Astrocyte (in vitro differentiated cells and primary cell): Measurements from ENCODE around the gene NPIPA2.
"Not testable (repeated sequence)": the region's sequence is repeated elsewhere in the genome, so short reads cannot be mapped to it uniquely, and the experiment has no call there.

Experiments used
- CTCF ChIP-seq: IDR thresholded peaks from 2 replicates; pipeline ENCODE4 v1.5.1; 2011; ENCODE audit warnings: low read depth, mild to moderate bottlenecking, inconsistent platforms, low read length, moderate library complexity; ENCODE audit not compliant: insufficient read depth
- EZH2 ChIP-seq: IDR thresholded peaks from 2 replicates; pipeline ENCODE4 v1.6.1; 2012; ENCODE audit warnings: mild to moderate bottlenecking, low read length, inconsistent platforms; ENCODE audit not compliant: insufficient read depth

GRCh38 chr16:14701859-14702258 is 40.5 kb upstream of the NPIPA2 start:
- TF ChIP-seq CTCF, EZH2: not testable (repeated sequence)
